ENCODE data around the gene PLPPR5.

- no peak for TF ChIP-seq CTCF (IDR thresholded peaks at IDR 0.05; ENCODE audit: control extremely low read depth in 1 of 3, insufficient read depth in 1 of 3, low read depth in 1 of 3, low read length in 3 of 3)
- no peak for TF ChIP-seq SUZ12 (IDR thresholded peaks at IDR 0.05; ENCODE audit: low read length)
- no peak for TF ChIP-seq GABPA (IDR thresholded peaks at IDR 0.05; ENCODE audit: borderline replicate concordance, insufficient read depth, low read length)
- no peak for TF ChIP-seq POLR2AphosphoS5 (IDR thresholded peaks at IDR 0.05; ENCODE audit: low read depth, low read length)
- no peak for TF ChIP-seq CHD1 (IDR thresholded peaks at IDR 0.05; ENCODE audit: low read depth, low read length)
- TF ChIP-seq POLR2A (IDR thresholded peaks at IDR 0.05; ENCODE audit: control extremely low read depth in 1 of 2, low read depth in 2 of 2, low read length in 2 of 2), result no peak
- TF ChIP-seq ASH2L (IDR thresholded peaks at IDR 0.05; ENCODE audit: low read length), result no peak
- no peak for TF ChIP-seq PHF8 (conservative IDR thresholded peaks at IDR 0.05; ENCODE audit: low read depth, low read length)
- no peak for TF ChIP-seq HDAC6 (IDR thresholded peaks at IDR 0.05; ENCODE audit: low read depth, low read length)
These were observed 73.4 kb downstream of the PLPPR5 start for GRCh38 chr1:98931128-98931835.
